D341Med (cell line): Measurements from ENCODE around the gene DRAM2.

Experiments used
- DNase-seq: peaks from one replicate; pipeline ENCODE4 v3.0.0; 2012; ENCODE audit warnings: low spot score

Gene DRAM2

GRCh38 chr1:111139956-111140679 lies at the start of gene DRAM2, which contains the start of gene CEPT1:
DRAM2 (minus strand) TSS chr1:111140093; CDS start chr1:111131554, 8,539 bp downstream.
CEPT1 (plus strand) TSS chr1:111140223; CDS start chr1:111147715, 7,492 bp downstream.
- peak; percentile 95 for DNase-seq

GRCh38 chr1:111184663-111185062 lies 44.8 kb upstream of the DRAM2 start:
- DNase-seq = no peak

DNA sequence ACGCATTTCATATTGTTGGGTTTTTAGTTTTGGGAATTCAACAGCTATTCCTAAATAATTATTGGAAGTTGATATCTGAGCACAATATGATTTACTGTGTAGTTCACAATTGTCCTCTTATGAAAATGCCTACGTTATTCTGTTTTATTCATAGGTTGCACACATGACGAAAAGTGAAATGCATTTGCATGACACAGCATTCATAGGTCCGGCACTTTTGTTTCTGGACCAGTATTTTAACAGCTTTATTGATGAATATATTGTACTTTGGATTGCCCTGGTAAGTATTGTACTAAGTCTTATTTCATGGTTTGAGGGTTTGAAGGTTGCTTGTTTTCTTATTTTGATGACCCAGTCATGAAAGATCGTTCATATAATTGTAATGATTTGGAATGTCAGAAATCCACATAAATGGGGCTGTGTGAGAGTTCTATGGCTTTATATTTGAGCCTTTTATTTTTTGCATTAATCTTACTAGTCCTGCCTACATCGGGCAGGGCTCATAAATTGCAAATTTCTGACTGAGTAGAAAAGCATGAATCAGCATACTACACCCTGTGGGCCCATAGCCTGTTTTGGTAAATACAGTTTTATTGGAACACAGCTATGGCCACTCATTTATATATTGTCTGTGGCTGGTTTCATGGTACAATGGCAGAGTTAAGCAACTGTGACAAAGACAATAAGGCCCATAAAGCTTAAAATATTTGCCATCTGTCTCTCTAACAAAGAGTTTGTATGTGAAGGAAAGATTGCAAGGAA lies 43.6 kb upstream of the DRAM2 start:
- DNase-seq = no peak

- no peak for DNase-seq
These were observed 42.2 kb upstream of the DRAM2 start for GRCh38 chr1:111182052-111182451.

DNA sequence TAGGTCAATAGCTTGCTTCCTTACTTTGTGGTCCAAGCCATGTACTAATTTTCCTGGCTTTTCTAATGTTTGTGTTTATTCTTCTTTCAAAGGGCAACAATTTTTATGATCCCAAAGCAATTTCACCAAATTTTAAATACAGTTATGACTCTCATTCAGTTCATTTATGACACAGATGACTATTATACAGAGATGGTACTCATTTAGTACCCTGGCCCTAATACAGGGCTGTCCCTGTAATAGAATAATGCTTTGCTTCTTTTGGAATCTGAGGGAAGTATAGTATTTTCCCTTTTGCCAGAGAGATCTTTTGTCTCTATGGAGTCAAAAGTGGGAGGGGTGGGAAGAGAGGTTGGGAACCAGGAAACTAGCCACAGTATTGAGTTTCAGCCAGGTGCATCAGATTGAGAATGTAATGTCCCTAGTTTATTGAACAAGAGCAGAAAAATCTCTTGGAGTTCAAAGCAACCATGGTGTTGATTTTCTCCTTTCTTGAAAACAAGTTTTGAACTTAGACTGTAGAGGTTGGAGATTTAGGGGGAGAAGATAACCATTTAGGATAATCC lies 40.2 kb upstream of the DRAM2 start:
- DNase-seq = no peak

DNA sequence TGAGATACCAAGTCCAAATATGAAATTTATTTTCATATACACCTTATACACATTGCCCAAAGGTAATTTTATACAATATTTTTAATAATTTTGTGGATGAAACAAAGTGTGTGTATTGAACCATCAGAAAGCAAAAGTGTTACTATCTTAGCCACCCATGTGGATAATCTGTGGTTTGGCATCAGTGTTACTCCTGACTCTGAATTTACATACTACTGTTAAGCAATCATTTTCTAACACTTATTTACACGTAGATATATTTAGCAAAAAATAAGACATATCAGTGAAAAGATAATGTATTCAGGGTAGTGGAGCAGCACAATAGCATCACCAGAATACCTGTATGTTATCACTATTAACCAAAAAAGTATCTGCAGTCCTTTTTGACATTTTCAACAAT lies 36.8 kb upstream of the DRAM2 start:
- DNase-seq = no peak

DNA sequence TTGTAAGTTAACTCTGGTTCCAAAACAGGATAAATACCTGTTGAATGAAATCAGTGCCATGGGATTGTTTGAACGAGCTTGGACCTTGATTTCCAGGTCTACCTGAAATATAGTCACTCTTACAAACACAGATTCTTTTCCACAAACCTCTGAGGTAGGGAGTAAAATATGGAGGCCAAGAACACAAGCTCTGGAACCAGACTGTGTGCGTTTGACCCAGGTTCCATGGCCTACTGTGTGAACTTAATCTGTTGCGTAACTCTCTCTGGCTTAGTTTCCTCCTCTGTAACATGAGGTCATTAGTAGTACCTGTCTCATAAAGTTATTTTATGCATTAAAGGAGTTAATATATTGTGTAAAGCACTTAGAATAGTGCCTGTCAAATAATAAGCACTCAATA lies 35.5 kb upstream of the DRAM2 start:
- DNase-seq = no peak

- no peak for DNase-seq
These were observed 34.2 kb upstream of the DRAM2 start for GRCh38 chr1:111174070-111174469.

DNA sequence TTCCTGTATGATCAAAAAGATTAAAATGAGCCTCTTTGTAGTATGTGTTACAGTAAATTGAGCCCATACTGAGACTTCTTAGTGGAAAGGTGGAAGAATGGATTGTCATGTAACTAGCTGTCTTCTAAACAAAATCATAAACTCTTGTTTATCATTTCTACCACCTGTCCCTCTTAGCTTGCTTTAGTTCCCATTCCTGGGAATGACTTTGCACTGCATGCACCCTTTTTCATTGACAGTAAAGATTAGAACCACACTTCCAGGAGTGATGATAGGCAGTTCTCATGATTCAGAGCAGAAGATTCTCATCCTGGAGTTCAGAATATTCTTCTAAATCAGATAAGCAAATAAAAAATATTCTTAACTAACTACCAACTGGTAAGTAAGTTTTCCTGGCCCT lies 32.6 kb upstream of the DRAM2 start:
- DNase-seq = no peak

GRCh38 chr1:111164151-111164550 lies 24.3 kb upstream of the DRAM2 start:
- DNase-seq = no peak

DNA sequence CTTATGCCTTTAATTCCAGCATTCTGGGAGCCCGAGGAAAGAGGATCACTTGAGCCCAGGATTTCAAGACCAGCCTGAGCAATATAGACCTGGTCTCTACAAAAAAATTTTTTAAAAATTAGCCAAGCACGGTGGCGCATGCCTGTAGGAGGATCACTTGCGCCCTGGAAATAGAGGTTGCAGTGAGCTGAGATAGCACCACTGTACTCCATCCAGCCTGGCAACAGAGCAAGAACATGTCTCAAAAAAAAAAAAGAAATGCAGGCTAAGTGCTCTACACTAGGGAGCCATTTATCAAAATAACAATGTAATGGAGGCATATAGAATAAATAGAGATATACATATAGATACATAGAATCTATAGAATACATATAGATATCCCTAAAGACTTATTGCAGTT lies 23.5 kb upstream of the DRAM2 start:
- no peak for DNase-seq

DNA sequence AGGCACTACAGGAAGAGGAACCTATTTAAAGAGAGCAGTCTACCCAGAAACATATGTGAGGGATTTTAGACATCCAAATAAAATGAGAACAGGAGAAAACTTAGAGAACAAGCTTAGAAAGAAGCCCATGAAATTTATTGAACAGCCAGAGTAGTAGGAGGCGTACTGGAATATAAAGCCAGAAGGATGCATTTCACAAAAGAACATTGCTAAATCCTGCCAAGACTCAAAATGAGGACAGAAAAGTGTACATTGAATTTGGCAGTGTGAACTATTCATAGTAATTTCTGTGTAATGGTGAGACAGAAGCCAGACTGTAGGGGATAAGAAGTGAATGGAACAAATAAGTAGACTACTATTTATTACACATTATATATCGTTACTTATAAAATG lies 22.6 kb upstream of the DRAM2 start:
- no peak for DNase-seq

GRCh38 chr1:111161843-111162487 lies 22.1 kb upstream of the DRAM2 start:
- peak; percentile 38 for DNase-seq

GRCh38 chr1:111157431-111157830 lies 17.5 kb upstream of the DRAM2 start:
- DNase-seq = no peak

- no peak for DNase-seq
These were observed 14.4 kb upstream of the DRAM2 start for GRCh38 chr1:111154021-111154999.

DNA sequence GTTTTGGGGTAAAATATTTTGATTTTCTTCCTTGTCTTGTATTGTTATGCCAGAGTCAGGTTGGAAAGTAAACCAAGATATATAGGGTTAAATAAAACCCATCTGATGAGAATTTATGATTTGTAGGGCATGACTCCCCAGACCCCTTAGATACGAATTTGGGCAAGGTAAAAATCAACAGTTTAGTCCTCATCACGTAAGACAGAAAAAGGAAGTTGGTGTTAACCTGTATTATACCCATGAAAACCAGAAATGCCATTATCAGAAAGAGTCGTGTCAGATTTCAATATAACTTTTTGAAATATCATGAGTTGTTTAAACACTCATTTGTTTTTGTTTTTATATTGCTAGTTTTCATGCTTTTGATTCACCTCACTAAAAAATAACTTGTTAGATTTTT lies 11.9 kb upstream of the DRAM2 start:
- no peak for DNase-seq

- DNase-seq = no peak
These were observed 8.5 kb upstream of the DRAM2 start for GRCh38 chr1:111148376-111148881.

DNA sequence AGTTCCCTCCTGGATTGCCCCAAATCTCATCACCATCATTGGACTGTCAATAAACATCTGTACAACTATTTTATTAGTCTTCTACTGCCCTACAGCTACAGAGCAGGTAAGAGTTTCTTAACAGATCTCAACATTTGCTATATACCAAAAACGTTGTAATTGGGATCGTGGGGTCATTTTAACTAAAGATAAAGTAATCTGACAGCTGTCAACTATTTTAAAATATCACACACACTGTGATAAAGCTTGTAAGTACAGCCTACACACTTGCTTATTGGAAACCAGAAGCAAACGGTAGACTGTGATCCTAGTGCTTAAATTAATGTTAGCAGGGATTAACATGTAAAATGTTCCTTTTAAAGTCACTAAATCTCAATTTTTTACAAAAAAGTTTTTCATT lies 8.1 kb upstream of the DRAM2 start:
- no peak for DNase-seq

DNA sequence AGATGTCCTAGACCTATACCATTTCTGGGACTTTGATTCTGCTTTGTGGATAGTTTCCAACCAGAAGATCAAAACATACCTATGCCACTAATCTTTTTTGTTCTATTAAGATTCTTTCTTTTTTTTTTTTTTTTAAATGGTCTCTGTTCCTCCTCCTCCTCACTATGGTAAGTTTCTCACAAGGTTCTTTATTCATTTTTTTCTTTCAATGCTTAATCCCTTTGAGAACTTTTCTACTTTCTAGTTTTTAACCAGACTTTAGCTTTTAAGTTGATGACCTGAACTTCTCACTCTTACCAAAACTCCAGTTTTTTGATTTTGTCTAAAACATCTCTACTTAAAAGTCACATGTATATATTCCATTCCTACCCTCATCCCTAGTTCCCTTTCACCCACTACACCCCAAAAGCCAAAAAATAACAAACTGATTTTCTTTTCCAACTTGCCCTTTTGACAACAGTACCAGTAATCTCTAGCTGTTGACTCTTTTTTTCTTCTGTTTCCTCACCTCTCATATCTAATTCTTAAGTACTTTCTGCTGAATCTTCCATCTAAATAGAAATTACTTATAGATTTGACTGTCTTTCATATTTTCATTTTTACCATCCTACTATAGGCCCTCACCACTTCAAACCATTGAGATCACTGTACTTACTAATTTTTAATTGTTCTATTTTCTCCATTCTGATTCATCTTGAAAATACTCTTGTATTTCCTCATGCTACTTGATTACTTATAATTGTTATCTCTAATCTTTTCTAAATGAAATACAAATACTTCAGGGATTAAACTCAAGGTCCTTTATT lies 6.3 kb upstream of the DRAM2 start:
- no peak for DNase-seq

DNA sequence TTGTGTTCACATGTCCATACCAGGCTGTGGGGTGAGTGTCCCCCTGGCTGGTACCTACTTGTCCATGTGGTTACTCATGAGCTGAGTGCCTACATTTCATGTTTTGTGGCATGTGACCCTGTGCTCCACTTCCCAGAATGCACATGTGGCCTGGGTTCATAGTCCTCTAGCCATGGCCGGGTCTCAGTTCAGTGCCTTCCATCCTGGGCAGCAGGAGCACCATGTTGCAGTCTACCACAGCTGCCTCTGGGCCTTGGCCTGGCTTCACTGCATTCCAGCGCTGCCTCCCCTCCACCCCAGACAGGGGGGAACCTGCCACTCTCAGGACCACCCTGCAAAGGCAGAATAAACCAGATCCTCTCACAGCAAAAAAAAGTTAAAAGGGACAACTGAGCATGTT lies 5.6 kb upstream of the DRAM2 start:
- no peak for DNase-seq
